OCI-LY7 (cell line): ENCODE data around the gene LIX1. TPM values are rescaled to one million over a fixed set of nuclear protein-coding genes. Genes with fewer than 3 reads are reported as not detected.

Experiments
- BruUV-seq: library from RNA; stranded (reverse); fragments of 400-500 nt; replicated peaks from 2 replicates; lab custom pipeline; 2021; lab: Mats Ljungman, UMichigan
- CTCF ChIA-PET: fragments of 300-600 bp; sonication (Branson Sonifier 250); formaldehyde crosslinking; loops from one replicate; lab custom pipeline; 2022; ENCODE audit warnings: antibody characterized with exemption; ENCODE audit not compliant: unreplicated experiment; lab: Charles Lee
- POLR2A ChIA-PET: fragments of 300-600 bp; sonication (Branson Sonifier 250); formaldehyde crosslinking; loops from one replicate; lab custom pipeline; 2022; ENCODE audit warnings: antibody characterized with exemption; lab: Charles Lee
- DNase-seq: peaks from one replicate; pipeline ENCODE4 v3.0.0-alpha.2; 2015; ENCODE audit warnings: low spot score
- H2AFZ ChIP-seq: fragments of 200-600 bp; sonication (generic), shearing (Covaris generic); 2 replicates; pipeline ENCODE4 v1.6.1; 2014; ENCODE audit warnings: mild to moderate bottlenecking, antibody characterized with exemption, low read length, moderate library complexity
- H3K27ac ChIP-seq: fragments of 200-600 bp; sonication (generic); 2 replicates; pipeline ENCODE4 v1.5.1; 2014; ENCODE audit warnings: mixed run types, low read depth, mild to moderate bottlenecking, moderate library complexity, low read length, inconsistent platforms; ENCODE audit not compliant: poor library complexity, severe bottlenecking
- H3K36me3 ChIP-seq: fragments of 200-600 bp; sonication (generic); 2 replicates; pipeline ENCODE4 v1.6.1; 2014; ENCODE audit warnings: mild to moderate bottlenecking, antibody characterized with exemption, low read length, moderate library complexity, mixed read lengths; ENCODE audit not compliant: insufficient read depth
- H3K4me1 ChIP-seq: fragments of 200-600 bp; sonication (generic); 2 replicates; pipeline ENCODE4 v1.5.1; 2014; ENCODE audit warnings: mild to moderate bottlenecking, low read length; ENCODE audit not compliant: insufficient read depth, poor library complexity, severe bottlenecking
- H3K4me2 ChIP-seq: fragments of 200-600 bp; sonication (generic); 2 replicates; pipeline ENCODE4 v1.6.1; 2014; ENCODE audit warnings: mild to moderate bottlenecking, low read length
- H3K4me3 ChIP-seq: fragments of 200-600 bp; sonication (generic); 2 replicates; pipeline ENCODE4 v1.5.1; 2014; ENCODE audit warnings: mild to moderate bottlenecking, low read depth, low read length; ENCODE audit not compliant: poor library complexity, severe bottlenecking
- H3K79me2 ChIP-seq: fragments of 200-600 bp; sonication (generic); 2 replicates; pipeline ENCODE4 v1.6.1; 2016; ENCODE audit warnings: low read depth, mild to moderate bottlenecking, low read length, moderate library complexity, mixed read lengths; ENCODE audit not compliant: insufficient read depth
- H3K9me2 ChIP-seq: fragments of 200-600 bp; sonication (generic); 2 replicates; pipeline ENCODE4 v1.6.1; 2016; ENCODE audit warnings: mild to moderate bottlenecking, low read length, mixed read lengths; ENCODE audit not compliant: insufficient read depth
- H3K9me3 ChIP-seq: fragments of 200-600 bp; sonication (generic); 2 replicates; pipeline ENCODE4 v1.6.1; 2014; ENCODE audit warnings: mild to moderate bottlenecking, mixed run types, low read length, mixed read lengths
- H4K20me1 ChIP-seq: fragments of 200-600 bp; sonication (generic); 2 replicates; pipeline ENCODE4 v1.6.1; 2014; ENCODE audit warnings: mild to moderate bottlenecking, antibody characterized with exemption, low read length, moderate library complexity, mixed read lengths; ENCODE audit not compliant: insufficient read depth
- EZH2phosphoT487 ChIP-seq: fragments of 200-600 bp; sonication (generic); IDR thresholded peaks from 2 replicates; pipeline ENCODE4 v1.6.1; 2018; ENCODE audit warnings: low read depth, borderline replicate concordance, mild to moderate bottlenecking, mixed run types, antibody characterized with exemption, low read length, moderate library complexity, mixed read lengths
- intact Hi-C: fragments of 100-400 bp; cut with micrococcal nuclease; formaldehyde crosslinking; loops from one replicate; pipeline ENCODE4 v1.10.0; 2022; ENCODE audit not compliant: unreplicated experiment
- small RNA-seq: library from RNA; depleted of rRNA; stranded (forward); fragments of <200 nt; gene quantifications from one replicate; pipeline ENCODE3, GENCODE V24; 2014
- total RNA-seq, 2 experiments: library from RNA; depleted of rRNA in 1 of 2; stranded (reverse); fragments of >200 nt in 1 of 2; shearing (Covaris generic) in 1 of 2; gene quantifications; 2 replicates each; pipeline ENCODE4 v1.2.3, GENCODE V29; 2014 to 2022
- TF ChIP-seq, protein P1 (sequence below): fragments of 200-600 bp; sonication (generic); conservative IDR thresholded peaks from 2 replicates; pipeline ENCODE4 v1.5.1; 2014; ENCODE audit warnings: mild to moderate bottlenecking, antibody characterized with exemption, low read length, moderate library complexity, mixed read lengths

The LIX1 gene
- total RNA-seq, 2 experiments from 2014 or later, result 0.44 TPM; not detected in 1

DNA sequence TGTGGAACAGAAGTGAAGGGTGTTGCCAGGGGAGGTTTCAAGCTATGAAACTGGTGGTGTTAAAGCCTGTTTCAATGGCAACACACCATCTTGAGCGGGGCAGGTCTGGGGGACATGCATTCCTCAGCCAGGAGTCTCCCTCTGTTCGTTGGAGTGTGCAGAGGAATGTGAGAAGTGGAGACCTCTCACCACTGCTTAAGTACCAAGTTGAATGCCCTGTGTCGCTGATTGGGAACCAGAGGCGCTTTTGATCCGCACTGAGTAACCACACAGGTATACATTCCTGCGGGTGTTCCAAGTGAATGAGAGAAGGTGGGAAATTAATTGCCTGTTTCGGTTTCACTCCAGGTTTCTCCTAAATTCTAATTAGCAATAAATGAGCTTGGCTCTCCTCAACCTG is 99.4 kb downstream of the LIX1 start:
- no peak for DNase-seq
- ChIA-PET POLR2A (interaction anchor here (0.7 to 1.8 kb wide), 2 partner anchors 17 to 33 kb away, joined by 3 to 6 read pairs; no protein-coding TSS in a partner anchor), CTCF (no interaction called here)
- Histone ChIP-seq H2AFZ (no peak overlapping the region), H4K20me1 (no peaks in the 10 kb centered on the region), H3K79me2 (no peaks in the 10 kb centered on the region), H3K4me1 (no peaks in the 10 kb centered on the region), H3K36me3 (peaks cover 3% of the 10 kb centered on the region; the same call in 1 of the 2 replicates), H3K4me3 (no peak overlapping the region), H3K27ac (no peak overlapping the region), H3K9me2 (no peaks in the 10 kb centered on the region), H3K4me2 (no peak overlapping the region), H3K9me3 (no peaks in the 10 kb centered on the region)
- intact Hi-C loops, result no loop called here
- TF ChIP-seq EZH2phosphoT487, result no peak
- TF ChIP-seq, protein P1, sequence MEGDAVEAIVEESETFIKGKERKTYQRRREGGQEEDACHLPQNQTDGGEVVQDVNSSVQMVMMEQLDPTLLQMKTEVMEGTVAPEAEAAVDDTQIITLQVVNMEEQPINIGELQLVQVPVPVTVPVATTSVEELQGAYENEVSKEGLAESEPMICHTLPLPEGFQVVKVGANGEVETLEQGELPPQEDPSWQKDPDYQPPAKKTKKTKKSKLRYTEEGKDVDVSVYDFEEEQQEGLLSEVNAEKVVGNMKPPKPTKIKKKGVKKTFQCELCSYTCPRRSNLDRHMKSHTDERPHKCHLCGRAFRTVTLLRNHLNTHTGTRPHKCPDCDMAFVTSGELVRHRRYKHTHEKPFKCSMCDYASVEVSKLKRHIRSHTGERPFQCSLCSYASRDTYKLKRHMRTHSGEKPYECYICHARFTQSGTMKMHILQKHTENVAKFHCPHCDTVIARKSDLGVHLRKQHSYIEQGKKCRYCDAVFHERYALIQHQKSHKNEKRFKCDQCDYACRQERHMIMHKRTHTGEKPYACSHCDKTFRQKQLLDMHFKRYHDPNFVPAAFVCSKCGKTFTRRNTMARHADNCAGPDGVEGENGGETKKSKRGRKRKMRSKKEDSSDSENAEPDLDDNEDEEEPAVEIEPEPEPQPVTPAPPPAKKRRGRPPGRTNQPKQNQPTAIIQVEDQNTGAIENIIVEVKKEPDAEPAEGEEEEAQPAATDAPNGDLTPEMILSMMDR, result no peak
- BruUV-seq, result no TSS peak

Small RNAs within 50 kb of the gene (small RNA-seq; reads per million reads assigned to genes)
- not detected for gene RNU1-73P

Other genes with a start within 250 kb of the LIX1 start
- gene LNPEP, start 206.5 kb downstream of the LIX1 start, total RNA-seq (2014; rRNA removed; shearing (Covaris generic)), result 68.5 and 79.1 TPM in 2 replicates
- 116 and 139 TPM in 2 replicates for gene LNPEP, start 206.5 kb downstream of the LIX1 start, total RNA-seq (2022)
- gene RIOK2, start 40.6 kb upstream of the LIX1 start, total RNA-seq (2014; rRNA removed; shearing (Covaris generic)), result 21.9 and 44.7 TPM in 2 replicates
- gene RIOK2, start 40.6 kb upstream of the LIX1 start, total RNA-seq (2022), result 40.2 and 41.3 TPM in 2 replicates